Measurements from ENCODE around the gene SLC29A4. TPM values are rescaled to one million over a fixed set of nuclear protein-coding genes. Genes with fewer than 3 reads are reported as not detected.
"Not testable (repeated sequence)": the region's sequence is repeated elsewhere in the genome, so short reads cannot be mapped to it uniquely, and the experiment has no call there.

The SLC29A4 gene
- total RNA-seq, 1 experiment from 2014 or later = 6.9 TPM

GRCh38 chr7:5274441-5274840 lies 8.3 kb upstream of the SLC29A4 start:
- no peak for DNase-seq (ENCODE audit: low read depth)

GRCh38 chr7:5274985-5275431 lies 7.7 kb upstream of the SLC29A4 start:
- DNase-seq (ENCODE audit: low read depth) = not testable (repeated sequence)

GRCh38 chr7:5275510-5275909 lies 7.2 kb upstream of the SLC29A4 start:
- not testable (repeated sequence) for DNase-seq (ENCODE audit: low read depth)

- not testable (repeated sequence) for DNase-seq (ENCODE audit: low read depth)
Measured at GRCh38 chr7:5276123-5276522, 6.6 kb upstream of the SLC29A4 start.

GRCh38 chr7:5276611-5277010 lies 6.1 kb upstream of the SLC29A4 start:
- no peak for DNase-seq (ENCODE audit: low read depth)

- DNase-seq (ENCODE audit: low read depth) = peak; percentile 40
Measured at GRCh38 chr7:5278766-5279165, 4.0 kb upstream of the SLC29A4 start.

- no peak for DNase-seq (ENCODE audit: low read depth)
Measured at GRCh38 chr7:5279734-5280133, 3.0 kb upstream of the SLC29A4 start.

- DNase-seq (ENCODE audit: low read depth) = not testable (repeated sequence)
Measured at GRCh38 chr7:5281598-5282500, 894 bp upstream of the SLC29A4 start.

GRCh38 chr7:5283421-5284303 lies 919 bp downstream of the SLC29A4 start:
- no peak for DNase-seq (ENCODE audit: low read depth)

GRCh38 chr7:5284304-5285281 lies 1.9 kb downstream of the SLC29A4 start:
- DNase-seq (ENCODE audit: low read depth) = peak; percentile 53

- DNase-seq (ENCODE audit: low read depth) = no peak
Measured at GRCh38 chr7:5286933-5287332, 4.2 kb downstream of the SLC29A4 start.

GRCh38 chr7:5287373-5287772 lies 4.6 kb downstream of the SLC29A4 start:
- DNase-seq (ENCODE audit: low read depth) = not testable (repeated sequence)

- no peak for DNase-seq (ENCODE audit: low read depth)
Measured at GRCh38 chr7:5287802-5288201, 5.1 kb downstream of the SLC29A4 start.

GRCh38 chr7:5288560-5288959 lies 5.8 kb downstream of the SLC29A4 start:
- not testable (repeated sequence) for DNase-seq (ENCODE audit: low read depth)

- no peak for DNase-seq (ENCODE audit: low read depth)
Measured at GRCh38 chr7:5289355-5289754, 6.6 kb downstream of the SLC29A4 start.

- DNase-seq (ENCODE audit: low read depth) = no peak
Measured at GRCh38 chr7:5291301-5291700, 8.6 kb downstream of the SLC29A4 start.

GRCh38 chr7:5291711-5292335 lies 9.1 kb downstream of the SLC29A4 start:
- DNase-seq (ENCODE audit: low read depth) = not testable (repeated sequence)

GRCh38 chr7:5294169-5294987 lies 11.6 kb downstream of the SLC29A4 start:
- DNase-seq (ENCODE audit: low read depth) = no peak

GRCh38 chr7:5295039-5296014 lies 12.6 kb downstream of the SLC29A4 start:
- DNase-seq (ENCODE audit: low read depth) = no peak
